GM12874 (cell line): Measurements from ENCODE around the gene UBE2J2.

Experiments used
- TF ChIP-seq, protein P1 (sequence below): IDR thresholded peaks from 2 replicates; pipeline ENCODE4 v1.5.1; 2011; ENCODE audit warnings: low read depth, mild to moderate bottlenecking, control low read depth, low read length, moderate library complexity; ENCODE audit not compliant: insufficient read depth

UBE2J2 gene

DNA sequence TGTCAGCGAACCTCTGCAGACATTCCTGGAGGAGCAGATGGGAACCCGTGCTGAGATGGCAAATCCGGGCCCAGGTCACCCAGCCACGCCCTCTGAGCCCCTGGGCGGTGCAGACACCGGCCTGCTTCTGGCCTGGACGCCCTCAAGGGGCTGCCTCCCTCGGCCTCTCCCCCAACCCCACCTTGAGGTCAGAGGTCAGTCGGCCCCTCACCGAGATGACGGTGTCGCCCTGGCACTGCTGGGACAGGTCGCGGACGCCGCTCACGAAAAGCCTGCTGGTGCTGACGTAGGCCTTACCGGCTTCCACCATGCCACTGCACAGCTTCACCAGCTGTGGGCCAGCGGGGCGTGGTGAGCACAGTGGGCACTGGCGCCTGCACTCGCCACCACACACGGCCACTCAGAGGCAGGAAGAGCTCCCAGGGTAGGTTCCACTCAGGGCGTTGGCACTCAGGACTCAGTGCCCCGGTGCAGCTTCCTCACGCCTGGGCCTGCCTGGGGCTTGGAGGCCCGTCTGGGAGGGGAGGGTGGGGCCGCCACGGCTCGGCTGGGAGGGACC lies 29.4 kb upstream of the UBE2J2 start:
- TF ChIP-seq, protein P1, sequence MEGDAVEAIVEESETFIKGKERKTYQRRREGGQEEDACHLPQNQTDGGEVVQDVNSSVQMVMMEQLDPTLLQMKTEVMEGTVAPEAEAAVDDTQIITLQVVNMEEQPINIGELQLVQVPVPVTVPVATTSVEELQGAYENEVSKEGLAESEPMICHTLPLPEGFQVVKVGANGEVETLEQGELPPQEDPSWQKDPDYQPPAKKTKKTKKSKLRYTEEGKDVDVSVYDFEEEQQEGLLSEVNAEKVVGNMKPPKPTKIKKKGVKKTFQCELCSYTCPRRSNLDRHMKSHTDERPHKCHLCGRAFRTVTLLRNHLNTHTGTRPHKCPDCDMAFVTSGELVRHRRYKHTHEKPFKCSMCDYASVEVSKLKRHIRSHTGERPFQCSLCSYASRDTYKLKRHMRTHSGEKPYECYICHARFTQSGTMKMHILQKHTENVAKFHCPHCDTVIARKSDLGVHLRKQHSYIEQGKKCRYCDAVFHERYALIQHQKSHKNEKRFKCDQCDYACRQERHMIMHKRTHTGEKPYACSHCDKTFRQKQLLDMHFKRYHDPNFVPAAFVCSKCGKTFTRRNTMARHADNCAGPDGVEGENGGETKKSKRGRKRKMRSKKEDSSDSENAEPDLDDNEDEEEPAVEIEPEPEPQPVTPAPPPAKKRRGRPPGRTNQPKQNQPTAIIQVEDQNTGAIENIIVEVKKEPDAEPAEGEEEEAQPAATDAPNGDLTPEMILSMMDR: no peak

DNA sequence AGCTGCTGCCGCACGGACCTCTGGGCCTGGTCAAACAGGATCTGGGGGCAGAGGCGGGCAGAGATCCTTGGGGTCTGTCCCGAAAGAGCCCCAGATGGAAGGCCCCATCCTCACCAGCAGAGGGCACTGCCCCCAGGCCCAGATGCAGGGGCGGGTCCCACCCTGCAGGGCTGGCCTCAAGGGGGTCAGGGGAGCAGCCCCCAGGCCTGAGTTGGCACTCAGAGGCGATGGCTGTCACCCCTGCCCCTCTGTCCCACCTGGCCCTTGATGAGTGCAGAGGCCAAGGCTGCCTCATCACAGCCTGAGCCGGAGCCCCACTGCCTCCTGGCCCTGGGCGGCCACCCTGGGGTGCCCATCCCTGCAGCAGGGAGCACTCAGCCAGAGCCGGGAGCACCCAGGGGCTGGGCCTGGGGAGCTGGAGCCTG lies 28.4 kb upstream of the UBE2J2 start:
- TF ChIP-seq, protein P1: peak; percentile 77

DNA sequence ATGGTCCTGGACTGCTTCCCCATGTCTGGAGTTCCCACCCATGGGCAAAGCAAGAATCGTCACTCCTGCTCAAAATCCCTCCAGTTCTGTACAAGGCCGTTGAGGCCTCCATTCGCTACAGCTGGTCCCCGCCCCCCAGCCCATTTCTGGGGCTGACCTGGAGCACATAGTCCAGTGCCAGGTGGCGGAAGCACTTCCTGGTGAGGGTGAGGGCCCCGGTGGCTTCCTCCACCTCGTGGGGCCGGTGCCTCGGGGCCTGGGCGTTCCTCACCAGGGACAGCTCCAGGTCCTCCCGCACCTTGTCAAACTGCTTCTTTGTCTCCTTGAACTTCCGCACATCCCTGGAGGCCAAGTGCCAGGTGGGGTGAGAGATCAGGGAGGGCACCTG lies 26.7 kb upstream of the UBE2J2 start:
- TF ChIP-seq, protein P1: no peak

DNA sequence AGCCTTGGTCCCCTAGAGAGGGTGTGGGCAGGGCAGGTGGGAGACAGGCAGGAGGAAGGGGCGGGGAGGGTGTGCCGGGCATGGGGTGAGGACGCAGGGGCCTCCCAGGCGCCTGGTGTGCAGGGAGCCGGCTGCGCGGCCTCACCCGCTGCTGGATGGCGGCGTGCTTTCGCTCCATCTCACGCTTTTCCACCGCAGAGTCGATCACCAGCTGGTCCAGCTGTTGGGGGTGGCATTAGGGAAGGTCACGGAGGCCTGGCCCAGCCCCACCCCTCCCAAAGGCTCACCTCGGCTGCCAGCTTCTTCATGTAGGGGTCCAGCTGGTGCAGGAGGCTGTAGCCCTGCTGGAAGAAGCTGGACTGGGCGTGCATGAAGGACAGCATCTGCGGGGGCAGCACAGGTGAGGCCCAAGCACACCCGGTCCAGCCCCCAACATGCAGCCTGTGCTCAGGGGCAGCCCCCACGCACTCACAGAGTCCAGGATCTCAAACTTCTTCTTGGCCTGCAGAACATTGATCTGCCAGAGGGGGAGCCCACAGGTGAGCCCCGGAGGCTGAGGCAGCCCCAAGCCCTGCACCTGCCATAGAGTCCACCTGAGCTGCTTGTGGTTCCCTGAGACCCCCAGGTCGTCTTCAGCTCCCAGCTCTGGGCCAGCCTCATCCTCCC lies 26.2 kb upstream of the UBE2J2 start:
- TF ChIP-seq, protein P1: peak; percentile 69

DNA sequence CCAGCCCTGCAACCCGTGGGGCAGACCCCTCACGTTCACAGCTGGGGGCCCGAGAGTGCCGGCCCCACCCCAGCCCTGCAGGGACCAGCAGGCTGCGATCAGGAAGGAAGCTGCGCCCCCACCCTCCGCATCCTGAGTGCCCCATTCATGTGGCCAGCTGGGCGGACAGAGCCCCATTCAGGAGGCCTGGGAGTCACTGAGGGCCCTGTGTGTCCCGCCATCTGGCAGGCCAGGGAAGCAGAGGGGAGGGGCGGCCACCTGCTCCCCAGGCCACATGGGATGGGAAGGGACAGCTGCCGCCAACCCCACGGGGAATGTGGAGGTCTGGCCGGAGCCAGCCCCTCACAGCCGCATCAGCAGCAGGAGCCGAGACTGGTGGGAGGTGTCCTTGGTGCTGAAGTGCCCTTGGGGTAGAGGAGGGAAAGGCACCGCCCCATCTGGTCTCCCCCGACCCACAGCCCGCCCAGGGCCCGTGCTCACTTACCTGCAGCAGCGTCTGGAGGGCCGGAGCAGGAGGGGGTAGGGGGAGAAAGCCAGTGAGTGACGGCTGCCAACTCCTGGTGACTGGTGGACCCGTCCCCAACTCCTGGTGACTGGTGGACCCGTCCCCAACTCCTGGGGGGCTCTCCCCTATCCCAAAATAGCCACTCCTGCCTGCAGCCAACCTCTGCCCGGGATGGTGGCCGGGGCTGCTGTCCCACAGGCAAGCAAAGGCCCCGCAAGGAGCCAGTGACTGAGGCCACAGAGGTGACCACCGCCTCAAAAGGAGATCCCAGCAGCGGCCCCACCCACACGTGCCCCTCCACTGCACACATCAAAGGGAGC lies 25.4 kb upstream of the UBE2J2 start:
- TF ChIP-seq, protein P1: no peak

DNA sequence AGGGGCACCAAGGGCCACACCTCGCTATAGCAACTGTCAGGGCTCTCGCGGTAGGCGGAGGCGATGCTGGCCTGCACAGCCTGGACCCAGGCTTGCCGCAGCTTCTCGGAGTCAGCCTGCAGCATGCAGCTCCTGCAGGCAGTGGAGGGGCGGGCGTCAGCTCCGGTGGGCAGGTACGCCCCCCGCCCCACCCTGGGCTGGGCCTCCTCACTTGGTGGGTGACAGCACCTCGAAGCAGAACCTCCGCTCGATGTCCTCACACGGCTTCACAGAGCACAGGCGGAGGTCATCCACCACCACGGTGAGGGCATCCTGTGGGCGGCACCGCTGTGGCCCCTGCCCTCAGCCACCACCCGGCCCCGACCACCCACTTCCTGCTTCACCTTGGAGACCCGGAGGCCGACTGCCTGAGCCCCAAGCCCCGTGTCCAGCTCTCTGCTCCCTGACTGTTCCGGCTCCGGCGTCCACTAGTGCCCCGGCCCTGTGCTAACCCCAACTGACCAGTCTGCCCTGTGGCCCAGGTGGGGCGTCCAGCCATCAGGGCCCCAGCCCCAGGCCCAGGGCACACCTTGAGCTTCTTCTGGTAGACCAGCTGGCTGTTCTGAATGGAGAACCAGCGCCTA lies 24.3 kb upstream of the UBE2J2 start:
- TF ChIP-seq, protein P1: no peak
